ENCODE measurements around the gene STAG3. TPM values are rescaled to one million over a fixed set of nuclear protein-coding genes. Genes with fewer than 3 reads are reported as not detected.

The STAG3 gene
- total RNA-seq, 1 experiment from 2014 or later, result 5.2 TPM

- TF ChIP-seq TP53 (CRISPR knock-in tag; IDR thresholded peaks at IDR 0.05), result no peak
- 0 out of 2 replicates have a peak, but pooled peaks have one; percentile 13 for TF ChIP-seq ZNF671 (CRISPR knock-in tag; IDR thresholded peaks at IDR 0.05)
- TF ChIP-seq, protein P1, sequence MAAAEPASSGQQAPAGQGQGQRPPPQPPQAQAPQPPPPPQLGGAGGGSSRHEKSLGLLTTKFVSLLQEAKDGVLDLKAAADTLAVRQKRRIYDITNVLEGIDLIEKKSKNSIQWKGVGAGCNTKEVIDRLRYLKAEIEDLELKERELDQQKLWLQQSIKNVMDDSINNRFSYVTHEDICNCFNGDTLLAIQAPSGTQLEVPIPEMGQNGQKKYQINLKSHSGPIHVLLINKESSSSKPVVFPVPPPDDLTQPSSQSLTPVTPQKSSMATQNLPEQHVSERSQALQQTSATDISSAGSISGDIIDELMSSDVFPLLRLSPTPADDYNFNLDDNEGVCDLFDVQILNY (CRISPR knock-in tag; IDR thresholded peaks at IDR 0.05), result 0 out of 2 replicates have a peak, but pooled peaks have one; percentile 64
- no peak for TF ChIP-seq ZNF263 (CRISPR knock-in tag; IDR thresholded peaks at IDR 0.05; ENCODE audit: low read depth)
- TF ChIP-seq SMAD3 (CRISPR knock-in tag; IDR thresholded peaks at IDR 0.05; ENCODE audit: borderline replicate concordance), result peak; percentile 68; the same call in 1 of the 2 replicates
- TF ChIP-seq SOX15 (CRISPR knock-in tag; IDR thresholded peaks at IDR 0.05), result no peak
- no peak; the same call in 1 of the 2 replicates for TF ChIP-seq FOXP1 (CRISPR knock-in tag; IDR thresholded peaks at IDR 0.05; ENCODE audit: borderline replicate concordance)
- TF ChIP-seq, protein P2, sequence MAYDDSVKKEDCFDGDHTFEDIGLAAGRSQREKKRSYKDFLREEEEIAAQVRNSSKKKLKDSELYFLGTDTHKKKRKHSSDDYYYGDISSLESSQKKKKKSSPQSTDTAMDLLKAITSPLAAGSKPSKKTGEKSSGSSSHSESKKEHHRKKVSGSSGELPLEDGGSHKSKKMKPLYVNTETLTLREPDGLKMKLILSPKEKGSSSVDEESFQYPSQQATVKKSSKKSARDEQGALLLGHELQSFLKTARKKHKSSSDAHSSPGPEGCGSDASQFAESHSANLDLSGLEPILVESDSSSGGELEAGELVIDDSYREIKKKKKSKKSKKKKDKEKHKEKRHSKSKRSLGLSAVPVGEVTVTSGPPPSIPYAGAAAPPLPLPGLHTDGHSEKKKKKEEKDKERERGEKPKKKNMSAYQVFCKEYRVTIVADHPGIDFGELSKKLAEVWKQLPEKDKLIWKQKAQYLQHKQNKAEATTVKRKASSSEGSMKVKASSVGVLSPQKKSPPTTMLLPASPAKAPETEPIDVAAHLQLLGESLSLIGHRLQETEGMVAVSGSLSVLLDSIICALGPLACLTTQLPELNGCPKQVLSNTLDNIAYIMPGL (CRISPR knock-in tag; IDR thresholded peaks at IDR 0.05), result no peak
- no peak for TF ChIP-seq CREM (CRISPR knock-in tag; IDR thresholded peaks at IDR 0.05)
- no peak for TF ChIP-seq CDX4 (CRISPR knock-in tag; IDR thresholded peaks at IDR 0.05; ENCODE audit: borderline replicate concordance)
- TF ChIP-seq SMAD4 (CRISPR knock-in tag; IDR thresholded peaks at IDR 0.05), result no peak
- TF ChIP-seq TEAD1 (CRISPR knock-in tag; IDR thresholded peaks at IDR 0.05), result 0 out of 2 replicates have a peak, but pooled peaks have one; percentile 28
- TF ChIP-seq, protein P3, sequence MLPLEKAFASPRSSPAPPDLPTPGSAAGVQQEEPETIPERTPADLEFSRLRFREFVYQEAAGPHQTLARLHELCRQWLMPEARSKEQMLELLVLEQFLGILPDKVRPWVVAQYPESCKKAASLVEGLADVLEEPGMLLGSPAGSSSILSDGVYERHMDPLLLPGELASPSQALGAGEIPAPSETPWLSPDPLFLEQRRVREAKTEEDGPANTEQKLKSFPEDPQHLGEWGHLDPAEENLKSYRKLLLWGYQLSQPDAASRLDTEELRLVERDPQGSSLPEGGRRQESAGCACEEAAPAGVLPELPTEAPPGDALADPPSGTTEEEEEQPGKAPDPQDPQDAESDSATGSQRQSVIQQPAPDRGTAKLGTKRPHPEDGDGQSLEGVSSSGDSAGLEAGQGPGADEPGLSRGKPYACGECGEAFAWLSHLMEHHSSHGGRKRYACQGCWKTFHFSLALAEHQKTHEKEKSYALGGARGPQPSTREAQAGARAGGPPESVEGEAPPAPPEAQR (CRISPR knock-in tag; IDR thresholded peaks at IDR 0.05), result no peak
- no peak for TF ChIP-seq MXD4 (CRISPR knock-in tag; IDR thresholded peaks at IDR 0.05; ENCODE audit: borderline replicate concordance)
- no peak for TF ChIP-seq NFATC4 (CRISPR knock-in tag; IDR thresholded peaks at IDR 0.05)
- TF ChIP-seq IRF2 (CRISPR knock-in tag; IDR thresholded peaks at IDR 0.05; ENCODE audit: borderline replicate concordance, low read depth), result no peak
- TF ChIP-seq CTCF (IDR thresholded peaks at IDR 0.05), result no peak
- no peak for TF ChIP-seq ZBTB21 (CRISPR knock-in tag; IDR thresholded peaks at IDR 0.05; ENCODE audit: borderline replicate concordance)
- peak; percentile 97 for TF ChIP-seq USF1 (CRISPR knock-in tag; IDR thresholded peaks at IDR 0.05)
- TF ChIP-seq, protein P4, sequence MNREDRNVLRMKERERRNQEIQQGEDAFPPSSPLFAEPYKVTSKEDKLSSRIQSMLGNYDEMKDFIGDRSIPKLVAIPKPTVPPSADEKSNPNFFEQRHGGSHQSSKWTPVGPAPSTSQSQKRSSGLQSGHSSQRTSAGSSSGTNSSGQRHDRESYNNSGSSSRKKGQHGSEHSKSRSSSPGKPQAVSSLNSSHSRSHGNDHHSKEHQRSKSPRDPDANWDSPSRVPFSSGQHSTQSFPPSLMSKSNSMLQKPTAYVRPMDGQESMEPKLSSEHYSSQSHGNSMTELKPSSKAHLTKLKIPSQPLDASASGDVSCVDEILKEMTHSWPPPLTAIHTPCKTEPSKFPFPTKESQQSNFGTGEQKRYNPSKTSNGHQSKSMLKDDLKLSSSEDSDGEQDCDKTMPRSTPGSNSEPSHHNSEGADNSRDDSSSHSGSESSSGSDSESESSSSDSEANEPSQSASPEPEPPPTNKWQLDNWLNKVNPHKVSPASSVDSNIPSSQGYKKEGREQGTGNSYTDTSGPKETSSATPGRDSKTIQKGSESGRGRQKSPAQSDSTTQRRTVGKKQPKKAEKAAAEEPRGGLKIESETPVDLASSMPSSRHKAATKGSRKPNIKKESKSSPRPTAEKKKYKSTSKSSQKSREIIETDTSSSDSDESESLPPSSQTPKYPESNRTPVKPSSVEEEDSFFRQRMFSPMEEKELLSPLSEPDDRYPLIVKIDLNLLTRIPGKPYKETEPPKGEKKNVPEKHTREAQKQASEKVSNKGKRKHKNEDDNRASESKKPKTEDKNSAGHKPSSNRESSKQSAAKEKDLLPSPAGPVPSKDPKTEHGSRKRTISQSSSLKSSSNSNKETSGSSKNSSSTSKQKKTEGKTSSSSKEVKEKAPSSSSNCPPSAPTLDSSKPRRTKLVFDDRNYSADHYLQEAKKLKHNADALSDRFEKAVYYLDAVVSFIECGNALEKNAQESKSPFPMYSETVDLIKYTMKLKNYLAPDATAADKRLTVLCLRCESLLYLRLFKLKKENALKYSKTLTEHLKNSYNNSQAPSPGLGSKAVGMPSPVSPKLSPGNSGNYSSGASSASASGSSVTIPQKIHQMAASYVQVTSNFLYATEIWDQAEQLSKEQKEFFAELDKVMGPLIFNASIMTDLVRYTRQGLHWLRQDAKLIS (CRISPR knock-in tag; IDR thresholded peaks at IDR 0.05; ENCODE audit: borderline replicate concordance), result no peak
- TF ChIP-seq, protein P5, sequence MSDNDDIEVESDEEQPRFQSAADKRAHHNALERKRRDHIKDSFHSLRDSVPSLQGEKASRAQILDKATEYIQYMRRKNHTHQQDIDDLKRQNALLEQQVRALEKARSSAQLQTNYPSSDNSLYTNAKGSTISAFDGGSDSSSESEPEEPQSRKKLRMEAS (CRISPR knock-in tag; IDR thresholded peaks at IDR 0.05), result peak; percentile 86
- TF ChIP-seq, protein P6, sequence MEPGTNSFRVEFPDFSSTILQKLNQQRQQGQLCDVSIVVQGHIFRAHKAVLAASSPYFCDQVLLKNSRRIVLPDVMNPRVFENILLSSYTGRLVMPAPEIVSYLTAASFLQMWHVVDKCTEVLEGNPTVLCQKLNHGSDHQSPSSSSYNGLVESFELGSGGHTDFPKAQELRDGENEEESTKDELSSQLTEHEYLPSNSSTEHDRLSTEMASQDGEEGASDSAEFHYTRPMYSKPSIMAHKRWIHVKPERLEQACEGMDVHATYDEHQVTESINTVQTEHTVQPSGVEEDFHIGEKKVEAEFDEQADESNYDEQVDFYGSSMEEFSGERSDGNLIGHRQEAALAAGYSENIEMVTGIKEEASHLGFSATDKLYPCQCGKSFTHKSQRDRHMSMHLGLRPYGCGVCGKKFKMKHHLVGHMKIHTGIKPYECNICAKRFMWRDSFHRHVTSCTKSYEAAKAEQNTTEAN (CRISPR knock-in tag; IDR thresholded peaks at IDR 0.05), result no peak
Observed at GRCh38 chr7:100148559-100149328, 29.0 kb upstream of the STAG3 start, which contains the start of gene LAMTOR4 (continued).
